Measurements from ENCODE around the gene RNF144A. TPM values are rescaled to one million over a fixed set of nuclear protein-coding genes. Genes with fewer than 3 reads are reported as not detected.

RNF144A gene
- total RNA-seq, 1 donor from 2014 or later = 39.9 TPM

DNA sequence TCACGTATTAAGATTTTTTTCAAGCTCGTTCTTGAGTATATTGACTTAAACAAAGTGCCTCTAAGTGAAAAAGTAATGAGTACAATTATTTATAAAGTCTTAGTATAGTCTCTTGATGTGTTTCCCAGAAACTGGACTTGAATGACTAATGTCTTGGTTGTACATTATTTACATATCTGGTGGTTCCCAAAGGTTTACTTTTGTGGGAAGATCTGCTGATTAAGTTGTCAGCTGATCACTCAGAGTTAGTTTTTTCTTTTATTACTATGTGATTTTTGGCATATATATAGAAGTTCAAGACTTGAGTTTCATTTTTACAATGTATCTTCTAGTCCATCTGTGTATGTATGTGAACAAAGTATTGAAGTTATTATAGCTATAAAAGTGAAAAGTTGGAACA lies 29.5 kb downstream of the RNF144A start:
- no peaks in the 10 kb centered on the region for H3K27me3 Mint-ChIP-seq
- TF ChIP-seq, protein P1, sequence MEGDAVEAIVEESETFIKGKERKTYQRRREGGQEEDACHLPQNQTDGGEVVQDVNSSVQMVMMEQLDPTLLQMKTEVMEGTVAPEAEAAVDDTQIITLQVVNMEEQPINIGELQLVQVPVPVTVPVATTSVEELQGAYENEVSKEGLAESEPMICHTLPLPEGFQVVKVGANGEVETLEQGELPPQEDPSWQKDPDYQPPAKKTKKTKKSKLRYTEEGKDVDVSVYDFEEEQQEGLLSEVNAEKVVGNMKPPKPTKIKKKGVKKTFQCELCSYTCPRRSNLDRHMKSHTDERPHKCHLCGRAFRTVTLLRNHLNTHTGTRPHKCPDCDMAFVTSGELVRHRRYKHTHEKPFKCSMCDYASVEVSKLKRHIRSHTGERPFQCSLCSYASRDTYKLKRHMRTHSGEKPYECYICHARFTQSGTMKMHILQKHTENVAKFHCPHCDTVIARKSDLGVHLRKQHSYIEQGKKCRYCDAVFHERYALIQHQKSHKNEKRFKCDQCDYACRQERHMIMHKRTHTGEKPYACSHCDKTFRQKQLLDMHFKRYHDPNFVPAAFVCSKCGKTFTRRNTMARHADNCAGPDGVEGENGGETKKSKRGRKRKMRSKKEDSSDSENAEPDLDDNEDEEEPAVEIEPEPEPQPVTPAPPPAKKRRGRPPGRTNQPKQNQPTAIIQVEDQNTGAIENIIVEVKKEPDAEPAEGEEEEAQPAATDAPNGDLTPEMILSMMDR (IDR thresholded peaks at IDR 0.05; ENCODE audit: unreplicated experiment) = no peak
- H3K4me3 Mint-ChIP-seq (ENCODE audit: low read depth) = no peak overlapping the region
- no peak for DNase-seq (ENCODE audit: low spot score, unreplicated experiment)
- H3K4me1 Mint-ChIP-seq (ENCODE audit: low read depth) = no peaks in the 10 kb centered on the region
- H3K27ac Mint-ChIP-seq = no peak overlapping the region
- no peaks in the 10 kb centered on the region for H3K9me3 Mint-ChIP-seq (ENCODE audit: low read depth)
- H3K36me3 Mint-ChIP-seq (ENCODE audit: insufficient read depth) = peaks cover 38% of the 10 kb centered on the region

DNA sequence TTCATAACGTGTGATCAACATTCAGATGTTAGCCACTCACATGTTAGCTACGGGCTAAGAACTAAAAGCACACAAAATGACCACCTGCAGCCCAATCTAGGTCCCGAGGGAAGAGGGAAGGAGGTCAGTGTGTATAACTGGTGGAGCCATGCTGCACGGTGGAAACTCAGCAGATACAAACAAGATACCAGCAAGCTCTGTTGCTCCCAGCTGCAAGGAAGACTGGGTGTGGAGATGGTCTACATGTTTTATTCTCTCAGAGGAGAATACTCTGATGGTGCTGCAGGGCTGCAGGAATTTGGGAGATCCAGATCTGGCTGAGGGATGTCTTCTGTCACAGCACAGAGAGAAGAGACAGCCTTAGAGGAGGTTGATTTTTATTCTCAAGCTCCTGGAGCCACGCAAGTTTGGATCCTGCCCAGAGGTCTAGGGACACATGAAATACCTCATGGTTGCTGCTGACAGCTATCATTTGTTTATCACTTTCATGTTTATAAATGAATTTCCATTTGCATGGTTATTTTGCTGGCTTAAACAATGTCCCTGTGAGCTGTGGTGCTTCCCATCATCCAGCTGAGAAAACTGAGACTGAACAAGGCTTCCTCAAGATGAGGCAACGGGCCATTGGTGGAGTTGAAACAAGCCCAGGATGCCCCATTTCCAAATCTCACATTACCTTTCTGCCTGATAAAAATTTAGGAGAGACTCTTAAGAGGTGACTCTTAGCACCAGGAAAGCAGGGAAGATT lies 30.9 kb downstream of the RNF144A start:
- H3K27ac Mint-ChIP-seq = no peak overlapping the region
- H3K4me1 Mint-ChIP-seq (ENCODE audit: low read depth) = no peaks in the 10 kb centered on the region
- no peaks in the 10 kb centered on the region for H3K9me3 Mint-ChIP-seq (ENCODE audit: low read depth)
- no peaks in the 10 kb centered on the region for H3K27me3 Mint-ChIP-seq
- no peak overlapping the region for H3K4me3 Mint-ChIP-seq (ENCODE audit: low read depth)
- peaks cover 31% of the 10 kb centered on the region for H3K36me3 Mint-ChIP-seq (ENCODE audit: insufficient read depth)
- no peak for DNase-seq (ENCODE audit: low spot score, unreplicated experiment)
- TF ChIP-seq, protein P1 (IDR thresholded peaks at IDR 0.05; ENCODE audit: unreplicated experiment) = no peak

DNA sequence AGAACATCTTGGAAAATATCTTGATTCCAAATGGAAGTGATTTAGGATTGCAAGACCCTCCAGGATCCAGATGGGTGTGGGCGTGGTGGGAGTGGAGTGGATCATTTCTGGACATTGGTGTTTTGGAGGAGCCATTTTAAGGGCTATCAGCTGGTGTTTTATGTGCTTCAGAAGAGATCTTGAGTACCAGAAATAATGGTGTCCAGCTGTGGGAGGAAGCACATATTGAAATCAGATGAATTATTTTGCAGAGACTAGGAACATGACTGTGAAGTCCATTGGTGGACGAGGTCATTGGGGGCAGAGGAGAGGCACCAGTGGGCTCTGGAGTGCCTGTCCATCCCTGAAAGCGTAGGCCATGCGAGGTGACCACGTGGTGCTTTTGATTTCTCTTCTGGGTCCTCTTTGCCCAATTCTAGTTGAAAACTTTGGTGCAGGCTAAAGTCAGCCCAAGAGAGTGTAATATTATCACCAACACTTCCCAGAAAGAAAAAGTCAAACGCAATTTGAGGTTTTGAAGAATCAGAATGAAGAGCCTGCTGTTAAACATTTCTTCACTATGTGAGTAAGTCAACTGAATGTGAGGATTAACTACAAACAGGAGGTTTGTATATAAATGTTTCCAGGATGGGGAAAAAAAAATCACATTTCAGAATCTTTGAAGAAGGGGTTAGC lies 31.6 kb downstream of the RNF144A start:
- Mint-ChIP-seq H3K9me3 (ENCODE audit: low read depth) (no peaks in the 10 kb centered on the region), H3K27me3 (no peaks in the 10 kb centered on the region), H3K4me3 (ENCODE audit: low read depth) (no peak overlapping the region), H3K36me3 (ENCODE audit: insufficient read depth) (peaks cover 25% of the 10 kb centered on the region), H3K27ac (no peak overlapping the region), H3K4me1 (ENCODE audit: low read depth) (no peaks in the 10 kb centered on the region)
- no peak for DNase-seq (ENCODE audit: low spot score, unreplicated experiment)
- TF ChIP-seq, protein P1 (IDR thresholded peaks at IDR 0.05; ENCODE audit: unreplicated experiment) = no peak

DNA sequence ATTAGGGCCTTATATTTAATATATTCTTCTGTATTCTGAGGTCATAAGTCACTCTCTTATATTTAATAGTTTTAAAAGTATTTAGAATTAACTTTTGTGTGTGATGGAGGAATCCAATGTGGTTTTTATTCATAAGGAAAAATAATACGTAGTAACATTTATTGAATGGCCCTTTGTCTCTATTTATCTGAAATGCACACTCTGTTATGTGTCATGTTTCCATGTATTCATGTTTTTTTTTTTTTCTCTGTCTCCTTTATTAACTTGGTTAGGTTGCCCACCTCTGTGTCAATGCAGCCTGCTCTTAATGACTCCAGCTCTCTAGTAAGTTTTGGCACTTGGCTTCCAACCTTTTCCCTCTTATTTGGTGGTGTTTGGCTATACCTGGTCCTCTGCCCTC lies 33.8 kb downstream of the RNF144A start:
- H3K4me1 Mint-ChIP-seq (ENCODE audit: low read depth) = peaks cover 10% of the 10 kb centered on the region

DNA sequence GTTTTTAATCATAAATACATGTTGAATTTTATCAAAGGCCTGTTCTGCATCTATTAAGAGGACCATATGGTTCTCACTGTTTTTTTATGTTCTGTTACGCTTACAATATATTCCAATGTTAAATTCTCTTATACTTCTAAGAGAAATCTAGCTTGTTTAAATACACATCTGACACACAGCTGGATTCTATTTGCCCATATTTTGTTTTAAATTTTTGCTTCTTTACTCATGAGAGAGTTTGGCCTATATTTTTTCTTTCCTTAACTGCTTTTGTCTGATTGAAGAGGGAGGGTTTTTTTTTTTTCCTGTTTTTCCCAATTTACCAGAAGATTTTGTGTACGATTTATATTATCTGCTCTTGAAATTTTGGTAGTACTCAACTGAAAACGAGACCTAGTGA lies 34.9 kb downstream of the RNF144A start:
- H3K27me3 Mint-ChIP-seq = no peaks in the 10 kb centered on the region
- no peak overlapping the region for H3K4me3 Mint-ChIP-seq (ENCODE audit: low read depth)
- peak overlapping the region; percentile 9 for H3K27ac Mint-ChIP-seq
- H3K4me1 Mint-ChIP-seq (ENCODE audit: low read depth) = peaks cover 10% of the 10 kb centered on the region
- no peak for DNase-seq (ENCODE audit: low spot score, unreplicated experiment)
- peaks cover 12% of the 10 kb centered on the region for H3K36me3 Mint-ChIP-seq (ENCODE audit: insufficient read depth)
- TF ChIP-seq, protein P1 (IDR thresholded peaks at IDR 0.05; ENCODE audit: unreplicated experiment) = no peak
- H3K9me3 Mint-ChIP-seq (ENCODE audit: low read depth) = no peaks in the 10 kb centered on the region

More for the DNA sequence above, 33.8 kb downstream of the RNF144A start:
- Mint-ChIP-seq H3K27ac (no peak overlapping the region), H3K27me3 (no peaks in the 10 kb centered on the region), H3K9me3 (ENCODE audit: low read depth) (no peaks in the 10 kb centered on the region), H3K4me3 (ENCODE audit: low read depth) (no peak overlapping the region), H3K36me3 (ENCODE audit: insufficient read depth) (peaks cover 12% of the 10 kb centered on the region)
- TF ChIP-seq, protein P1 (IDR thresholded peaks at IDR 0.05; ENCODE audit: unreplicated experiment) = no peak
- no peak for DNase-seq (ENCODE audit: low spot score, unreplicated experiment)
